Peyer's patch (tissue), 4 donors: Measurements from ENCODE around the gene BACH2.

Source experiments
- CTCF ChIP-seq, 6 experiments: fragments of 450-650 bp in 4 of 6; fragments of 200-600 bp in 2 of 6; sonication (generic) in 1 of 6; IDR thresholded peaks; one replicate each; pipeline ENCODE4 v1.5.1; 2017 to 2019; ENCODE audit warnings: antibody characterized with exemption in 6 of 6, mild to moderate bottlenecking in 3 of 6, moderate library complexity in 1 of 6
- POLR2A ChIP-seq, 2 donors: fragments of 450-650 bp; IDR thresholded peaks; one replicate each; pipeline ENCODE4 v1.5.1; 2017; ENCODE audit warnings: antibody characterized with exemption in 2 of 2, mild to moderate bottlenecking in 2 of 2, moderate library complexity in 2 of 2

- TF ChIP-seq CTCF (IDR thresholded peaks at IDR 0.05) (no peak), POLR2A (IDR thresholded peaks at IDR 0.05) (no peak)
Measured at GRCh38 chr6:90149280-90149679, 147.4 kb downstream of the BACH2 start.
